Activated CD4-positive, alpha-beta T cell treated with anti-CD3 and anti-CD28 coated beads, Interleukin-2, amount 10 ng/mL, durations not matched to agents 24 days and 14 days (primary cell): ENCODE measurements around the gene SH3TC2. TPM values are rescaled to one million over a fixed set of nuclear protein-coding genes. Genes with fewer than 3 reads are reported as not detected.

Experiments
- DNase-seq: peaks from one replicate; pipeline ENCODE4 v3.0.0; 2022
- H3K27ac Mint-ChIP-seq: one replicate; pipeline ENCODE4 v1.8.0; 2022; ENCODE audit warnings: mild to moderate bottlenecking, mixed read lengths
- H3K27me3 Mint-ChIP-seq: one replicate; pipeline ENCODE4 v1.8.0; 2022; ENCODE audit warnings: mixed read lengths
- H3K36me3 Mint-ChIP-seq: one replicate; pipeline ENCODE4 v1.8.0; 2022; ENCODE audit warnings: low read depth, mild to moderate bottlenecking, mixed read lengths
- H3K4me1 Mint-ChIP-seq: one replicate; pipeline ENCODE4 v1.8.0; 2021; ENCODE audit warnings: mixed read lengths
- H3K4me3 Mint-ChIP-seq: one replicate; pipeline ENCODE4 v1.8.0; 2022; ENCODE audit warnings: mild to moderate bottlenecking, moderate library complexity, mixed read lengths
- H3K9me3 Mint-ChIP-seq: one replicate; pipeline ENCODE4 v1.8.0; 2021; ENCODE audit warnings: mixed read lengths
- intact Hi-C: fragments of 100-400 bp; cut with micrococcal nuclease; formaldehyde crosslinking; loops from one replicate; pipeline ENCODE4 v1.15.1; 2023
- total RNA-seq: library from RNA; stranded (reverse); gene quantifications from 2 replicates; pipeline ENCODE4 v1.2.3, GENCODE V29; 2022

The SH3TC2 gene
- total RNA-seq, 1 donor from 2014 or later: not detected

DNA sequence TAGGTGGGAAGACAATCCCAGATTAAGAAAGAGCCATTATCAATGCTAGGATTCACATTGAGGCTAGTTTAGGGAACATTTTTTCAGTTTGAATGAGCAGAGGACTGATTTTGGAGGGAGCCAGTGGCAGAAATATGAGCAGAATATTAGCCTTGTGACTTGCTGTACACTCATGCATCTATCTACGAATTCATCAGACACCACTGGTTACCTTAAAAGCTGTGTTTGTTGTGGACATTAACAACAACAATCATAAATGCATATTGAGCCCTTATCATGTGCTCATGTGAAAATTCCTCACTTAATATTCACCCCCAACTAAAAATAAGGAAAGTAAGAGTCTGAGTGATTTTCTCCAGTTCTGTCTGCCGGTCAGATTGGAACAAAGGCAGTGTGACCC, 9.9 kb upstream of the SH3TC2 start:
- Mint-ChIP-seq H3K9me3 (peaks cover 4% of the 10 kb centered on the region), H3K27ac (no peak overlapping the region), H3K4me3 (no peak overlapping the region), H3K27me3 (peaks cover 5% of the 10 kb centered on the region), H3K4me1 (no peaks in the 10 kb centered on the region), H3K36me3 (no peaks in the 10 kb centered on the region)
- DNase-seq: no peak
- intact Hi-C loops: no loop called here

DNA sequence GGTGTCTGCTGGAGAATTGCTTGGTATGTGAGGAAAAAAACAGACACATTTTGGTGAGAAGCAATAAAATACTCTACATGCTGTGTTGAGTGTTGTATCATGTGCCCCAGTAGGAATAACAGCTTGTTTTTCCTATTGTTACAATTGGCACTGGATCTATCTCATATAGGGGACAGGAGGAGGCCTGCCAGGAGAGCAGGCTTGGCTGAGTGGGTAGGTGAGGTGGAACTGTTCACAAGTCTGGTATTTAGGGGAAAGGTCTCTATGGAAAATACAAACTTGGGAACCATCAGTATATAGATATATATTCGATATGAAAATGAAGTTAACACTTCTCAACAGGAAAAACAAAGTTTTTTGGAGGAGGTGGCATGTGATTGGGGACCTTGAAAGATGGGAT, 9.5 kb upstream of the SH3TC2 start:
- H3K9me3 Mint-ChIP-seq: peaks cover 4% of the 10 kb centered on the region
- H3K36me3 Mint-ChIP-seq: no peaks in the 10 kb centered on the region
- DNase-seq: no peak
- H3K27me3 Mint-ChIP-seq: peaks cover 5% of the 10 kb centered on the region
- H3K4me1 Mint-ChIP-seq: no peaks in the 10 kb centered on the region
- intact Hi-C loops: no loop called here
- H3K27ac Mint-ChIP-seq: no peak overlapping the region
- no peak overlapping the region for H3K4me3 Mint-ChIP-seq

DNA sequence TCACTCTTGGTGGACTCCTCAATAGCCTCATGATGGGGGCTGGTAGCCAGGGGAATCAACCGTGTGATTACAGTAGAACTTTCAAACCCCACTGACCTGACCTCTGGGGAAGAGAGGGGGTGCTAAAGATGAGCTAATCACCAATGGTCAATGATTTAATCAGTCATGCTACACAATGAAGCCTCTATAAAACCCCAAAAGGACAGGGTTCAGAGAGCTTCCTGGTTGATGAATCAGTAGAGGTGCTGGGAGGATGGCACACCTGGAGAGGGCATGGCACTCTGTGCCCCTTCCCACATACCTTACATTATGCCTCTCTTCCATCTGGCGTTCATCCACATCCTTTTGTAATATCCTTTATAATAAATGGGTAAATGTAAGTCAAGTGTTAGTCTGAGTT, 8.9 kb upstream of the SH3TC2 start:
- H3K27me3 Mint-ChIP-seq: peaks cover 2% of the 10 kb centered on the region
- DNase-seq: no peak
- intact Hi-C loops: no loop called here
- no peaks in the 10 kb centered on the region for H3K4me1 Mint-ChIP-seq
- H3K27ac Mint-ChIP-seq: no peak overlapping the region
- H3K4me3 Mint-ChIP-seq: no peak overlapping the region
- no peaks in the 10 kb centered on the region for H3K36me3 Mint-ChIP-seq
- H3K9me3 Mint-ChIP-seq: peaks cover 4% of the 10 kb centered on the region

DNA sequence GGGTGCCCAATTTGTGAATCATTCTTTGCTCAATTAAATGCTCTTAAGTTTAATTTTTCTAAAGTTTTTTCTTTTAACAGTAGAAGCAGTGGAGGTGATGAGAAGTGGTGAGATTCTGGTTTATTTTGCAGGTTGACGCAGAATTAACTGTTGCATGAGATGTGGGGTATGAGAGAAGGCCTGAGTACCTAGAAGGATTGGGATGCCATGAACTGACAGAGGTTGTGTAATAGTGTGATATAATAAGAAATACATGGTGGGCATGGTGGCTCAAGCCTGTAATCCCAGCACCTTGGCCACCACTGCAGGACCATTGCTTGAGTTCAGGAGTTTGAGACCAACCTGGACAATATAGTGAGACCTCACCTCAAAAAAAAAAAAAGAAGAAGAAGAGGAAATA, 8.4 kb upstream of the SH3TC2 start:
- no peak for DNase-seq
- intact Hi-C loops: no loop called here
- Mint-ChIP-seq H3K27ac (no peak overlapping the region), H3K4me1 (no peaks in the 10 kb centered on the region), H3K36me3 (no peaks in the 10 kb centered on the region), H3K9me3 (peaks cover 4% of the 10 kb centered on the region), H3K4me3 (no peak overlapping the region), H3K27me3 (peaks cover 2% of the 10 kb centered on the region)

DNA sequence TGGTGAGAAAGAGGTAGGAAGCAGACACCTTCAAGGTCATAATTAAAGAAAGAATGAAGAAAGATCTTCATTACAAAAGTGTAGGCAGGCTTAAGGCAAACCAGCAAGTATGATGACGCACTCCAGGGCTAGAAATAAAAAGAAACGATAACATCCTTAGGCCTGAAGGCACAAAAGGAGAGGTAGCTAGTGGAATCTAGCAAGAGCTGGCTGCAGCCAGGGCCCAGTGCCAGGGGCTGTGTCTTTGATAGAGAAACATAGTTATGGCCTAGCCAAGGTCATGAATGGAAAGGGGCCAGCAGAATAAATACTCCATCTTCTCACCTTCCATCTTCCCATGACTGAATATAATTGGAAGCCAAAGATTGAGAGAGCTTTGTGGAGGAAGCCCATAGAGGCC, 6.8 kb upstream of the SH3TC2 start:
- H3K27me3 Mint-ChIP-seq: peaks cover 4% of the 10 kb centered on the region
- H3K27ac Mint-ChIP-seq: no peak overlapping the region
- H3K36me3 Mint-ChIP-seq: no peaks in the 10 kb centered on the region
- no peak overlapping the region for H3K4me3 Mint-ChIP-seq
- no peaks in the 10 kb centered on the region for H3K4me1 Mint-ChIP-seq
- intact Hi-C loops: no loop called here
- no peaks in the 10 kb centered on the region for H3K9me3 Mint-ChIP-seq
- DNase-seq: no peak

DNA sequence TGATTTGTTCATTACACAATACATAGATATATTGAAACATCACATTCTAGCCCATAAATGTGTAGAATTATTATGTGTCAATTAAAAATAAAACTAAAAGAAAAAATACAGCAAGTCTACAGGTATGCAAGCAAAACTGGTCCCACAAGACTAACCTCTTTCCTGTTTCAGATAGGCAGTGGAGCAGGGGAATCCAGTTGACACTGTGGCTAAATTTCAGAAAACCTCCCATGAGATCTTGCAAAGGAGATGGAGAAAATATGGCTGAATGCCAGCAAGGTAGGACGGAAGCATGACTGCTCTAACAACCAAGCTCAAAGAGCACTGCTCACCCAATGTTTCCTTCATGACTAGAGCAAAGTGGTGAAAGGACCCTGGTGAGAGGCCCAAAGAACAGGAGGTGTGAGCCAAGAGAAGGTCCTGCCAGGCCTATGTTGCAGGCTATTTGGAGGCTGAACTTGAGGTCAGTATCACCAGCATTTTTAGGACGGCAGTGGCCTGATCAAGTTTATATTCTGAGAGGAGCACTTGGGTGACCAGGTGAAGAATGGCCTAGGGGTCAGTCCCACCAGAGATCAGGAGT, 1.1 kb upstream of the SH3TC2 start:
- Mint-ChIP-seq H3K36me3 (no peaks in the 10 kb centered on the region), H3K4me3 (no peak overlapping the region), H3K4me1 (no peaks in the 10 kb centered on the region), H3K27ac (no peak overlapping the region), H3K27me3 (peaks cover 4% of the 10 kb centered on the region), H3K9me3 (no peaks in the 10 kb centered on the region)
- intact Hi-C loops: no loop called here
- DNase-seq: no peak

DNA sequence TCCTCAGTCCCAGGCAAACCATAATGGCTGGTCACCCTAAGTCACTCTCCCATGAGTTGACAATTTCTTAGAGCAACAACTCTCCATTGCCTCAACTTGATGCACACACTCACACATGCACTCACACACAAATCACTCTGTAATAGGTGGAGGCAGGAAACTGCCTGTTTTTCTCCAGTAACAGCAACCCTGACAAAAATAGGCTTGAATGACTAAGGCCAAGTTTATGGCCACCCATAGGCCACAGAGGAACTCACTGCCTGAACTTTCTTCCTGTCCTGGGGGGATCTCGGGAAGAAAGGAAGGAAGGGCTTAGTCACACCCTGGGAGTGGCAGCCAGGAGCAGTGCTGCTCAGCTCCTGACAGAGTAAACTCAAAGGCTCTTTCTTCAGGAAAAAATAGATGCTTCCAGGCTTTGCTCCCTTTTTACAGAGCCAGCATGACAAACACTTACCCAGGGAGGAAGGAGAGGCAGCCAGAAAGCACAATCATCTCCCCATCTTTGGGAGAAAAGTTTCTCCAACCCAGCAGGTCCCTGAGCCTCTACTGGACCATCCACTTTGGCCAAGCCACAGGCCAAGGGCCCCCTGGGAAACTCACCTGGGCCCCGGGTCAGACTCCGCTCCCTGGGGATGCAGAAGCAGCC, 368 bp downstream of the SH3TC2 start:
- no peak overlapping the region for H3K27ac Mint-ChIP-seq
- no peaks in the 10 kb centered on the region for H3K36me3 Mint-ChIP-seq
- H3K9me3 Mint-ChIP-seq: no peaks in the 10 kb centered on the region
- DNase-seq: no peak
- intact Hi-C loops: no loop called here
- no peak overlapping the region for H3K4me3 Mint-ChIP-seq
- peaks cover 9% of the 10 kb centered on the region for H3K27me3 Mint-ChIP-seq
- no peaks in the 10 kb centered on the region for H3K4me1 Mint-ChIP-seq

DNA sequence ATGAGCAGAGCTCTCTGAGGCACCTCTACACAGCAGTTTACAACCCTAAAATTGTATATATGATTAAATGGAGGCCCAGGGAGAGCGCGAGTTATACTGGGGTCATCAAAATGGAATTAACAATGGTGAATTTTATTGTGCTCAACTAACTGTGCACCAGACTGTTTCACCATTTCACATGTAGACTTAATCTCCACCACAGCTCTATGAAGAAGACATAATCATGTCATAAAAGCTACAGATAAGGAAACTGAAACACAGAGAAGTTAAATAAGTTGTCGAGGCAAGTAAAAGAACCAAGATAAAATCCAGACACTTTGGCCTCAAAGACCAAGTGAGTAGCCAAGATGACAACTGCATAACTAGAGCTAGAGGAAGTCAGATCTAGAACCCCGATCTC, 1.5 kb downstream of the SH3TC2 start:
- Mint-ChIP-seq H3K27ac (no peak overlapping the region), H3K4me3 (no peak overlapping the region), H3K36me3 (no peaks in the 10 kb centered on the region), H3K4me1 (no peaks in the 10 kb centered on the region), H3K9me3 (no peaks in the 10 kb centered on the region), H3K27me3 (peaks cover 9% of the 10 kb centered on the region)
- no peak for DNase-seq
- intact Hi-C loops: no loop called here

DNA sequence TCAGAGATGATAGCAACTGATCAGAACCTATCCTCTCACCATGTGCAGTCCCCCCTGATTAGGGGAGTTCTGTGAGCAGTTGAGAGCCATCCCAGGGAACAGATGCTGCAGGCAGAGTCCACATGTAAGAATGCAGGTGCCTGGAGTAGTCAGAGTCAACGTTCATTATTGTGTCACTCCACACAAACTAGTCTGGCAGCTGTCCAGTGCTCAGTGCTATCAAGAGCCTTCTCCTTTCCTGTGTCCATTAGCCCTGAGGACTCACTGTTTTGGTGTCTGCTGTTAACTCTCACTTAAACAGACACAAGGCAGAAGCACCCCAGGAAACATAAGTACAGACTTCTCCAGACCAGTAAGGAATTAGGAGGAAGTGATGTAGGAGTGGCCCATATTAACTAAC, 2.5 kb downstream of the SH3TC2 start:
- Mint-ChIP-seq H3K4me3 (no peak overlapping the region), H3K9me3 (no peaks in the 10 kb centered on the region)

DNA sequence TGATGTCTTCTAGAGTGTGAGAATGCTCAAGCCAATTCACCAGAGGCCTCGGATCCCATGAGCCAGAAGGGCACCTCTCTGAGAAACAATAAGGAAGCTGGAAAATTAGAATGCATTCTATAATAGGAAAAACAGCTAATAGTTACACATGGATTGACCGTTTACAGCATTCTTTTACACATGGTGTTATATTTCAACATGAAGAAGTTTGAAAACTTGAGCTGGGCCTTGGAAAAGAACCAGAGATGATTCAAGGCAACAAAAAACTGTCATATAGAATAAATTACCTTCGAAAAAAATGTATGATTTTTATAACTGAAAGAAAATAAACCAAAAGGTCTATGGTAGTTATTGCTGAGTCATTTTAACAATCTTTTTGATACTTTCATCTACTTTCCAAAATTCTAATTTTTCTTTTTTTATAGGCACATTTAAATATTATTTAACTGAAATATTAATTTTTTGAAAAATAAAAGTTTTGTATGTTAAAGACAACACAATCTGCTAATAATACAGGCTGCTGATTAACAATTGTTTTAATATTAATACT, 6.2 kb downstream of the SH3TC2 start:
- Mint-ChIP-seq H3K4me3 (no peak overlapping the region), H3K9me3 (no peaks in the 10 kb centered on the region), H3K27ac (no peak overlapping the region), H3K36me3 (no peaks in the 10 kb centered on the region), H3K4me1 (no peaks in the 10 kb centered on the region), H3K27me3 (peaks cover 11% of the 10 kb centered on the region)
- intact Hi-C loops: no loop called here
- no peak for DNase-seq

More for the DNA sequence above, 2.5 kb downstream of the SH3TC2 start:
- Mint-ChIP-seq H3K4me1 (no peaks in the 10 kb centered on the region), H3K27me3 (peaks cover 8% of the 10 kb centered on the region), H3K27ac (no peak overlapping the region), H3K36me3 (no peaks in the 10 kb centered on the region)
- intact Hi-C loops: no loop called here
- no peak for DNase-seq

DNA sequence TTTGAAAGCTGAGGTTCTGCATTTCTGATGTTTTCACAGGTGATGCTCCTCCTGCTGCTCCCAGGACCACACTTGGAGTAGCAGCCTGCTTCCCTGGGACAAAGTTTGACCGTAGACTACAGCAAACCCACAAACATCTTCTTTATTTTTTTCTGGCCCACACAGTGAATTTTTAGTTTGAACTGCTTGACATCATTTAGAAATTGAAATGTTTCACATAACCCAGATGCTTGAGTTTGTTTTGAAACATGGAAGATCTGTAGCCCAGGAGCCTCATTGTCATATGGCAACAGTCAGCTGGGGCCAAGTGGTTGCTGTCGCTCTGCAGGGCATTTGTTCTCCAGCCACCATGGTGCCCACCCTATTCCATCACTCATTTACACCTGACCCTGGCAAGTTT, 8.4 kb downstream of the SH3TC2 start:
- no peaks in the 10 kb centered on the region for H3K36me3 Mint-ChIP-seq

DNA sequence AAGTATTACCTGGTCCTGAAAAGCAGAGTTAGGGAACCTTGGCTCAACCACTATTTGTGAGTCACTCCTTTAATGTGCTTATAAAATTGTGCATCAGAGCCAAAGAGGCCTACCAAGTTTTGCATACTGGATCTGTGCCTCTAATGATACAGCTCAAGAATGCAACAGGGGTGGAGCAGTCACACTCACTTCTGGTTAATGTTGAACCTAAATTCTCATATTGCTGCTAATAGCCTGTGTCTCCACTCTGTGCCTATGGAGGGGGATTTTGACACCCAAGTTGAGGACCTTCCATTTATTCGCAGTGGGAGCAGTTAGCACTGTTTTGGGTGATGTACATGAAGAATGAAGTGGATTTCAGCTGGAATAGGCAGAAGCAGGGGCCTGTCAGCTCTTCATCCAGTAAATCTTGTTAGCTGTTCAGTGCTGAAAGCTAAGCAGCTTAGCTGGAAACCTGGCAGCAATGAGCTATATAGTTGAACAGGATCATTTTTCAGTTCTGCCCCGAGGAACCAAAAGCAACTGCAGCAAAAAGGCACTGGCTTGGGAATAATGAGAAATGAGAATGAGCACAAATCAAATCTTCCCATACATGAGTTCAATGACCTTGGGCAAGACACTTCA, 9.7 kb downstream of the SH3TC2 start:
- Mint-ChIP-seq H3K4me1 (no peaks in the 10 kb centered on the region), H3K4me3 (no peak overlapping the region), H3K36me3 (no peaks in the 10 kb centered on the region), H3K27ac (no peak overlapping the region), H3K27me3 (peaks cover 5% of the 10 kb centered on the region), H3K9me3 (no peaks in the 10 kb centered on the region)
- intact Hi-C loops: no loop called here
- DNase-seq: no peak

More for the DNA sequence above, 8.4 kb downstream of the SH3TC2 start:
- H3K4me1 Mint-ChIP-seq: no peaks in the 10 kb centered on the region
- DNase-seq: no peak
- H3K9me3 Mint-ChIP-seq: no peaks in the 10 kb centered on the region
- H3K4me3 Mint-ChIP-seq: no peak overlapping the region
- peaks cover 8% of the 10 kb centered on the region for H3K27me3 Mint-ChIP-seq
- intact Hi-C loops: no loop called here
- no peak overlapping the region for H3K27ac Mint-ChIP-seq

DNA sequence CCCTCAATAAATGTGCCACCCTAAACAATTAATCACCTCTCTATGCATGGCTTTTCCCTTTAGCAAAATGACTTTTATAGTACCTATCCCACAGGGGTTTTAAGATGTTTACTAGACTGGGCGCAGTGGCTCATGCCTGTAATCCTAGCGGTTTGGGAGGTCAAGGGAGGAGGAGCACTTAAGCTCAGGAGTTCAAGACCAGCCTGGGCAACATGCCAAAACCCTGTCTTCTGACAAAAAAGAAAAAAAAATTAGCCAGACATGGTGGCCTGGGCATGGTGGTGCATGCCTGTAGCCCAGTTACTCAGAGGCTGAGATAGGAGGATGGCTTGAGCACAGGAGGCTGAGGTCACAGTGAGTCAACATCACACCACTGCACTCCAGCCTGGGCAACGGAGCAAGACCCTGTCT, 13.5 kb downstream of the SH3TC2 start:
- intact Hi-C loops: no loop called here
- Mint-ChIP-seq H3K4me3 (no peak overlapping the region), H3K36me3 (no peaks in the 10 kb centered on the region), H3K27me3 (peaks cover 8% of the 10 kb centered on the region), H3K9me3 (no peaks in the 10 kb centered on the region), H3K4me1 (no peaks in the 10 kb centered on the region), H3K27ac (no peak overlapping the region)
- no peak for DNase-seq

DNA sequence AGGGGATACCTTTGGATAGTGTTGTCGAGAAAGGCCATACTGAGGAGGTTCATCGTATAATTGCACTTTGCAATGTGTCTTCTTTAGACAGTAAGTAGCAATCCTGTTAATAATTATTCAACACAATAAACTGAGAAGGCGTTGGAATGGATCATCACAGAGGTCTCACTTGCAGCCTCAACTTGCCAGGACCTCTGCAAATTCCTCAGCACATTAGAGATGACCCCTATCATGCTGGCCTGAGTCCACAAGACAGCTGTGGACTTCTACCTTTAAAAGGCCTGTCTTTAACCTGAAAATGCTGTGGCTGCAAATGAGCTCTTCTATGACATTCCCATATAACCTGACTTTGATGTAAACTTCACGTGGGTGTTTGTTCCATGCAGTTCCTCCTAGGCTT, 14.1 kb downstream of the SH3TC2 start:
- intact Hi-C loops: no loop called here
- H3K27me3 Mint-ChIP-seq: peaks cover 8% of the 10 kb centered on the region
- H3K27ac Mint-ChIP-seq: no peak overlapping the region
- no peak for DNase-seq
- no peak overlapping the region for H3K4me3 Mint-ChIP-seq
- no peaks in the 10 kb centered on the region for H3K36me3 Mint-ChIP-seq
- no peaks in the 10 kb centered on the region for H3K9me3 Mint-ChIP-seq
- H3K4me1 Mint-ChIP-seq: no peaks in the 10 kb centered on the region
